ENCODE results near the gene SUPT3H.

- TF ChIP-seq CTCF (IDR thresholded peaks at IDR 0.05) (no peak), POLR2AphosphoS5 (IDR thresholded peaks at IDR 0.05) (no peak), EP300 (IDR thresholded peaks at IDR 0.05) (no peak)
Observed at GRCh38 chr6:45105170-45105820, 272.4 kb downstream of the SUPT3H start.
